Measurements from ENCODE around the gene ZGPAT. TPM values are rescaled to one million over a fixed set of nuclear protein-coding genes. Genes with fewer than 3 reads are reported as not detected.

Gene ZGPAT
- total RNA-seq, 2 donors from 2014 or later = 32.6 to 41.1 TPM

GRCh38 chr20:63782521-63782971 is 74.7 kb downstream of the ZGPAT start:
- H3K4me1 ChIP-seq (ENCODE audit: control insufficient read depth in 1 of 2, low read depth in 2 of 2) = no peaks in the 10 kb centered on the region
- ATAC-seq (ENCODE audit: insufficient number of reproducible peaks, low FRiP score, low read depth) = no peak
- H3K27ac ChIP-seq = no peak overlapping the region
- H3K27me3 ChIP-seq (replicated peaks; ENCODE audit: insufficient read depth) = no peaks in the 10 kb centered on the region
- H3K36me3 ChIP-seq = no peaks in the 10 kb centered on the region
- no peak overlapping the region for H3K4me3 ChIP-seq
- no peak for TF ChIP-seq CTCF (IDR thresholded peaks at IDR 0.05)
- DNase-seq (ENCODE audit: low spot score) = no peak
- H3K9me3 ChIP-seq = no peaks in the 10 kb centered on the region

- Histone ChIP-seq H3K27ac (no peak overlapping the region), H3K4me1 (ENCODE audit: control insufficient read depth in 1 of 2, low read depth in 2 of 2) (no peaks in the 10 kb centered on the region), H3K36me3 (no peaks in the 10 kb centered on the region), H3K9me3 (no peaks in the 10 kb centered on the region), H3K4me3 (no peak overlapping the region), H3K27me3 (replicated peaks; ENCODE audit: insufficient read depth) (no peaks in the 10 kb centered on the region)
- no peak for TF ChIP-seq CTCF (IDR thresholded peaks at IDR 0.05)
- ATAC-seq (ENCODE audit: insufficient number of reproducible peaks, low FRiP score, low read depth) (no peak), DNase-seq (ENCODE audit: low spot score) (no peak)
Observed at GRCh38 chr20:63783970-63784369, 76.1 kb downstream of the ZGPAT start.

GRCh38 chr20:63785691-63786131 is 77.9 kb downstream of the ZGPAT start:
- no peak overlapping the region for H3K27ac ChIP-seq
- no peaks in the 10 kb centered on the region for H3K27me3 ChIP-seq (replicated peaks; ENCODE audit: insufficient read depth)
- no peak overlapping the region for H3K4me3 ChIP-seq
- TF ChIP-seq CTCF (IDR thresholded peaks at IDR 0.05) = no peak
- no peaks in the 10 kb centered on the region for H3K9me3 ChIP-seq
- no peaks in the 10 kb centered on the region for H3K36me3 ChIP-seq
- ATAC-seq (ENCODE audit: insufficient number of reproducible peaks, low FRiP score, low read depth) (no peak), DNase-seq (ENCODE audit: low spot score) (no peak)
- H3K4me1 ChIP-seq (ENCODE audit: control insufficient read depth in 1 of 2, low read depth in 2 of 2) = no peaks in the 10 kb centered on the region

Other genes starting within 250 kb of the ZGPAT start
- gene KCNQ2, start 235.4 kb upstream of the ZGPAT start, total RNA-seq = not detected
- gene EEF1A2, start 209.0 kb upstream of the ZGPAT start, total RNA-seq = 1 to 10 TPM in 1 of 2 donors, not detected in 1; 2.4 TPM
- 100 to 1,000 TPM; 105 to 197 TPM for gene PPDPF, start 187.3 kb upstream of the ZGPAT start, total RNA-seq
- gene PTK6, start 170.7 kb upstream of the ZGPAT start, total RNA-seq = under 1 TPM in 1 of 2 donors, not detected in 1; 0.56 TPM
- not detected for gene SRMS, start 160.3 kb upstream of the ZGPAT start, total RNA-seq
- under 1 TPM in 1 of 2 donors, not detected in 1; 0.54 TPM for gene FNDC11, start 153.9 kb upstream of the ZGPAT start, total RNA-seq
- 10 to 100 TPM; 45.2 to 50.3 TPM for gene HELZ2, start 133.8 kb upstream of the ZGPAT start, total RNA-seq
- 10 to 100 TPM; 10.0 to 14.7 TPM for gene GMEB2, start 80.9 kb upstream of the ZGPAT start, total RNA-seq
- gene STMN3, start 54.6 kb upstream of the ZGPAT start, total RNA-seq = 10 to 100 TPM; 14.4 to 17.8 TPM
- 100 to 1,000 TPM in 1 of 2 donors, 10 to 100 TPM in 1; 37.8 to 114 TPM for gene RTEL1, start 49.7 kb upstream of the ZGPAT start, total RNA-seq
- 10 to 100 TPM; 32.9 to 98.9 TPM for gene TNFRSF6B, start 11.4 kb upstream of the ZGPAT start, total RNA-seq
- gene ARFRP1, start 63 bp upstream of the ZGPAT start, total RNA-seq = 10 to 100 TPM; 56.4 to 57.8 TPM
- 10 to 100 TPM; 15.6 to 26.5 TPM for gene LIME1, start 28.6 kb downstream of the ZGPAT start, total RNA-seq
- 100 to 1,000 TPM in 1 of 2 donors, 10 to 100 TPM in 1; 36.2 to 103 TPM for gene SLC2A4RG, start 31.7 kb downstream of the ZGPAT start, total RNA-seq
- gene ZBTB46, start 123.2 kb downstream of the ZGPAT start, total RNA-seq = 1 to 10 TPM; 9.3 to 9.9 TPM
- not detected for gene ABHD16B, start 153.5 kb downstream of the ZGPAT start, total RNA-seq
- 100 to 1,000 TPM; 106 to 159 TPM for gene TPD52L2, start 157.2 kb downstream of the ZGPAT start, total RNA-seq
- gene DNAJC5, start 187.1 kb downstream of the ZGPAT start, total RNA-seq = 10 to 100 TPM; 48.5 to 61.2 TPM
- 10 to 100 TPM; 27.3 to 40.5 TPM for gene UCKL1, start 248.4 kb downstream of the ZGPAT start, total RNA-seq